ENCODE data around the gene CSNK1G2.

CSNK1G2 gene

DNA sequence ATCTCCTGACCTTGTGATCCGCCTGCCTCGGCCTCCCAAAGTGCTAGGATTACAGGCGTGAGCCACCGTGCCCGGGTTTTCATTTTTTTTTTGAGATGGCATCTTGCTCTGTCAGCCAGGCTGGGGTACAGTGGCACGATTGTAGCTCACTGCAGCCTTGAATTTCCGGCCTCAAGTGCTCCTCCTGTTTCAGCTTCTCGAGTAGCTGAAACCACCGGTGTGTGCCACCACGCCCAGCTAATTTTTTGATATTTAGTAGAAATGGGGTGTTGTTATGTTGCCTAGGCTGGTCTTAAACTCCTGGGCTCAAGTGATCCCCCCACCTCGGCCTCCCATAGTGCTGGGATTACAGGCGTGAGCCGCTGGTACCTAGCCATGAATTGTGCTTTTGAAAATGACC, 29.9 kb upstream of the CSNK1G2 start:
- no peak for TF ChIP-seq ZNF274 (IDR thresholded peaks at IDR 0.05; ENCODE audit: low read depth, low read length)
- no peak overlapping the region for H3K4me3 ChIP-seq (ENCODE audit: low read length)

DNA sequence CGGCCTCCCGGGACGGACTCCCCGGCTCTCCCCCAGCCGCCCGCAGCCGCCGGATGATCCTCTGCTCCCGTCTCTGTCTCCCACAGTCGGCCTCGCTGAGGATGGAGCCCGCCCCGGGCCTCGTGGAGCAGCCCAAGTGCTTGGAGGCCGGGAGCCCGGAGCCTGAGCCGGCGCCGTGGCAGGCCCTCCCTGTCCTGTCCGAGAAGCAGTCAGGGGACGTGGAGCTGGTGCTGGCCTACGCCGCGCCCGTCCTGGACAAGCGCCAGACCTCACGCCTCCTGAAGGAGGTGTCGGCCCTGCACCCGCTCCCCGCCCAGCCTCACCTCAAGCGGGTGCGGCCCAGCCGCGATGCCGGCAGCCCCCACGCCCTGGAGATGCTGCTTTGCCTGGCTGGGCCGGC, 29.0 kb upstream of the CSNK1G2 start:
- no peak for TF ChIP-seq ZNF274 (IDR thresholded peaks at IDR 0.05; ENCODE audit: low read depth, low read length)
- H3K4me3 ChIP-seq (ENCODE audit: low read length) = no peak overlapping the region

DNA sequence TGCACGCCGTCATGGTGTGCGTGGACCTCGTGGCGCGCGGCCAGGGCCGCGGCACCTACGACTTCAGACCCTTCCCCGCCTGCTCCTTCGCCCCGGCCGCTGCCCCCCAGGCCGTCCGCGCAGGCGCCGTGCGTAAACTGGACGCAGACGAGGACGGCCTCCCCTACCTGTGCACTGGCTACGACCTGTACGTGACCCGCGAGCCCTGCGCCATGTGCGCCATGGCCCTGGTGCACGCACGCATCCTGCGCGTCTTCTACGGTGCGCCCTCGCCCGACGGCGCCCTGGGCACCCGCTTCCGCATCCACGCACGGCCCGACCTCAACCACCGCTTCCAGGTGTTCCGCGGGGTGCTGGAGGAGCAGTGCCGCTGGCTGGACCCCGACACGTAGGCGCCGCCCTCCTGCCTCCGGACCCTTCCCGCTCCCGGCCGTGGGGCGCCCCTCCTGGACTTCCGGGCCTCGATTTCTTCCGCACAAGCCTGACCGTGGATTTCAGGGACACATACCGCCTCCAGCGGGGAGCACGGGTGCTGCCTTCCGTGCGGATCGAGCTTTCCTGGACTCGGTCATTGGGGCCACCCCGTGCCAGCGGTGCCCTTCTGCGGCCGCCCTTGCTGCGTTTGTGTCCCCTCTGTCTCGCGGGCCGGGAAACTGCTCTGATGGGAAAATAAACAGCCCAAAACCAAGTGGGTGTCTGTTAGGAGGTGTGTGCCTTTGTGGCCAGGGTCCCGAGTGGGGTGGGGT, 28.0 kb upstream of the CSNK1G2 start:
- no peak overlapping the region for H3K4me3 ChIP-seq (ENCODE audit: low read length)
- TF ChIP-seq ZNF274 (IDR thresholded peaks at IDR 0.05; ENCODE audit: low read depth, low read length) = no peak

DNA sequence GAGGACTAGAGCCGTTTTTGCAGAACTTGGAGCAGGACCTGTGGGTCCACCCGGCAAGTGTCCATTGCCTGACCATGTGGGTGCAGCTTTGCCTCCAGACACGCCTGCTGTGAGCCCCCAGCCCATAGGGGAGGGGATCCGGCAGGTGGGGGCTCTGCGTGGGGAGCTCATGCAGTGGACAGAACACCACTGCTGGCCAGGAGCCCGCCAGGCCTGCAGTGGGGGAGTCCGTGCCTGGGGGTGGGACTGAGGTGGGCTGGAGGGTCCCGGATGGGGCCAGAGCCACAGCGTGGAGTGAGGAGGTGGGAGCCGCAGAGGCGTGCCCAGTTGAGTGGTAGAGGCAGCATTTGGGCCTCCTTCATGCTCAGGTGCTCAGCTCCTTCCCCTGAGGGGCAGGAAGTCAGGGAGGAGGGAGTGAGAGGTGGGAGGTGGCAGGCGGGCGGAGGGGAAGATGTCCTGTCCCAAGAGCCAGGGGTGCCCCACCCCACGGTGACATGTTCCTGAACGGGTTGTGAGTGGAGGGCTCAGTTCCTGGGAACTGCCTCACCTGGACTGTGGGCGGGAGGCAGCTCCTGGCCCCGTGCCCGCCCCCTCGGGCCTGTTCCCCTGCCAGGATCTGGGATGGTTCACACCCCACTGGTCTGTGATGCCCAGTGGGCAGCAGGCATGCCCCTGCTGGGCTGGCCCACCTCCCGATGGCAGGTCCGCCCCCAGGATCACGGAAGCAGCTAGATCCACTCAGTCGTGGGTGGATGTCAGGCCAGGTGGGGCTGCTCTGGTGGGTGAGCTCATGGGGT, 27.0 kb upstream of the CSNK1G2 start:
- no peak overlapping the region for H3K4me3 ChIP-seq (ENCODE audit: low read length)
- no peak for TF ChIP-seq ZNF274 (IDR thresholded peaks at IDR 0.05; ENCODE audit: low read depth, low read length)

DNA sequence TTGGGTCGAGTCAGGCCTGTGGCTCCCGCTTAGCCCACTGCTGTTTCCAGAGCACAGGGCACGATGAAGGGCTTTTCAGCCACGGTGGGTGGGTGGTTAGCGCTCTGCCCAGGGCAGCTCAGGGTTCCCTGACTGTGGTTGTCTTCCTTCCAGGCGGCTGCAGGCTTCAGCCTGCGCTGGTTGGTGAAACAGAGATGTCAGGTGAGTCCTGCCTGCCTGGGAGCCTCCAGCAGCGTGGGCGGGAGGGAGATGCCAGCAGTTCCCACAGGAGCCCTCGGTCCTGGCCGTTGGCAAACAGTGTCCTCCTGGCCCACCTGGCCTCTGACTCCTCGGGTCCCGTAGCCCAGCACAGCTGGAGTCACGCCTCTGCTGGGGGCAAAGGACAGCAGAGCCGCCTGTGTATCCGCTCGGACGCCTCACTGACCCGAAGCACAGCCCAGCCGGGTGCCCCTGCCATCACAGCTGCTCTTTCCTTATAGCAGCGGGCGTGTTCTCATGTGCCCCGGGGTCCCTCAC, 26.1 kb upstream of the CSNK1G2 start:
- no peak for TF ChIP-seq ZNF274 (IDR thresholded peaks at IDR 0.05; ENCODE audit: low read depth, low read length)

DNA sequence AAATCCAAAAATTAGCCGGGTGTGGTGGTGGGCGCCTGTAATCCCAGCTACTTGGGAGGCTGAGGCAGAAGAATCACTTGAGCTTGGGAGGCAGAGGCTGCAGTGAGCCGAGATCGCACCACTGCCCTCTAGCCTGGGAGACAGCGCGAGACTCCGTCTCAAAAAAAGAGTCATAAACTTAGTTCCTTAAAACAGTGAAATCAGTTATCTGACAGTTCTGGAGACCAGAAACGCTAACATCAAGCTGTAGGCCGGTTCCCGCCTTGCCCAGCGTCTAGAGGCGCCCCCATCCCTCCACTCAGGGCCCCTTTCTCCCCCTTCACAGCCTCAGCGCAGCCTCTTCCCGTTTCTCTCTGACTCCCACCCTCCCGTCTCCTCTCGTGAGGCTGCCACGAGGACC, 23.8 kb upstream of the CSNK1G2 start:
- no peak for TF ChIP-seq ZNF274 (IDR thresholded peaks at IDR 0.05; ENCODE audit: low read depth, low read length)

More for the DNA sequence above, 26.1 kb upstream of the CSNK1G2 start:
- no peak overlapping the region for H3K4me3 ChIP-seq (ENCODE audit: low read length)

DNA sequence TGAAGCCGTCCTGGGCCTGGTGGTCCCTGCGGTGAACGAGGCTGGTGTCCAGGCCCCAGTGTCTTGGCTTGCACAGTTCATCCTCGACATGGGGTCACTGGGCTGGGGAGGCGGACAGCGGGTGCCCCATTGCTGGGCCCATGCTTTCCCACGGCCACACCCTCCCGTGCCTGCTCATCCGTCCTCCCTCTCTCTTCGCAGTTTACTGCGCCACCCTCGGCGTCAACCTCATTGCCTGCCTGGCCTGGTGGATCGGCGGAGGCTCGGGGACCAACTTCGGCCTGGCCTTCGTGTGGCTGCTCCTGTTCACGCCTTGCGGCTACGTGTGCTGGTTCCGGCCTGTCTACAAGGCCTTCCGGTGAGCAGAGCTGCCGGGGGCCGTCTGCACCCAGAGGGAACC, 23.0 kb upstream of the CSNK1G2 start:
- no peak for TF ChIP-seq ZNF274 (IDR thresholded peaks at IDR 0.05; ENCODE audit: low read depth, low read length)

More for the DNA sequence above, 23.8 kb upstream of the CSNK1G2 start:
- H3K4me3 ChIP-seq (ENCODE audit: low read length) = no peak overlapping the region

DNA sequence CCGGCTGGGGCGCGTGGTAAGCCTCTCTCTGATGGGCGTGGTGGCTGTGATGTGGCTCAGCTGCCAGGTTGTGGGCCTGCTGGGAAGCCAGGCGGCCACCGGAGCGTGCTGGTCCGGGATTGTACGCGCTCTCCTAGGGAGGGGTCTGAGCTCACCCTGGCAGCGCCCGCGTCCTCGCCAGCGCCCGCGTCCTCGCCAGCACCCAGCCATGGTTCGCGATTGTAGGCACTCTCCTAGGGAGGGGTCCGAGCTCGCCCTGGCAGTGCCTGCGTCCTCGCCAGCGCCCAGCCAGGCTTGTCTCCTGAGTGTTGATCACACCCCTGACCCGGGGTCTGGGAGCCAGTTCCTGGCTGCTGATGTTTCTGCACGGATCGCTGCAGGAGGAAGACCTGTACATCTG, 22.0 kb upstream of the CSNK1G2 start:
- no peak for TF ChIP-seq ZNF274 (IDR thresholded peaks at IDR 0.05; ENCODE audit: low read depth, low read length)
- H3K4me3 ChIP-seq (ENCODE audit: low read length) = no peak overlapping the region

More for the DNA sequence above, 23.0 kb upstream of the CSNK1G2 start:
- no peak overlapping the region for H3K4me3 ChIP-seq (ENCODE audit: low read length)

DNA sequence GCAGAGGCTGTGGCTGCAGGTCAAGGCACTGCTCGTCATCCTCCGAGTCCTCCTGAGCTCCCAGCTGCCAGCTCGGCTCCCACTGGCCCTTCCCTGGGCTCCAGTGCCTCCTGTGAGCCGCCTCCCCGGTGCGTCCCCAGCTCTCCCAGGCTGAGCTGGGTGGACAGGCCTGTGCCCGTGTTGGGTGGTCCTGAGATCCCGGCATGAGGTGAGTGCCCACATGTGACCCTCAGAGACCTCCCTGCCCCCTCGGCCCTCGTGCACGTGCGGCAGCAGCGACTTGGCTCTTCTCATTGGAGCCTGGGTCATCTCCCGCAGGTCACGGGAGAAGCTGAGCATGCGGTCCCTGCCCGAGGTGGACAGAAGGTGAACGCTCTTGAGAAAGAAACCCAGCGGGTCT, 20.3 kb upstream of the CSNK1G2 start:
- no peak overlapping the region for H3K4me3 ChIP-seq (ENCODE audit: low read length)
- no peak for TF ChIP-seq ZNF274 (IDR thresholded peaks at IDR 0.05; ENCODE audit: low read depth, low read length)

DNA sequence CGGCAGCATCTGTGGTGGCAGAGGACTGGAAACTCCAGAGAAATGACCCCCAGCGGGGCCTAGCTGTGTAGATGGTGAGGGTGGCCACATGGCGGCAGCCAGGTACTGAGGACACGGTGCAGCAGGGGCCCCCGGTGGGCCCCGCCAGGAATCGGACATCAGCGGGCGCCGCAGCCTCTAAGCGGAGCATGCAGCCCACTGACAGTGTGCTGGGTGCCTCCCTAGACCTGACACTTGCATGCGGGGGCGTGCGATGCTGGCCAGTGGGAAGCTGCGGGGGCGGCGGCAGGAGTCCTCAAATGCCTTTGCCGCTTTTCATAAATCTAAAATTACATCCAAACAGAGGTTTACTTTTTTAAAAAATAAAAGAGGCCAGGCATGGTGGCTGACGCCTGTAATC, 19.6 kb upstream of the CSNK1G2 start:
- H3K4me3 ChIP-seq (ENCODE audit: low read length) = no peak overlapping the region
- TF ChIP-seq ZNF274 (IDR thresholded peaks at IDR 0.05; ENCODE audit: low read depth, low read length) = no peak

DNA sequence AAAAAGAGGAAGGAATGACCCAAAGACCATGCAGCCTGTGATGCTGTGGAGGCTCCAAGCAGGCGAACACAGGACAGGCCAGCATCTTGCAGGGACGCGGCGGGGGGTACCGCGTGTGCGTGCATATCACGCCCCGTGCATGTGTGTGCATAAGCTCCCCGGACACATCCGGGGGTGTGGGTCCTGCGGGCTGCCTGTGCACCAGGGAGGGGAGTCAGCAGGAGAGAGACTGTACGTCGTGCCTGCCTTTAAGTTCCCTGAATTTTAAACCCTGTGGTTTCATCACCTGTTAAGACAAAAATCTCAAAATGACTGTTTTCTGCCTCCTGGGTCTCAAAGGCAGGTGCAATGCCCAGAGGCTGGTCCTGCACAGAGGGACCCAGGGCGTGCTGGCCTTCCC, 19.1 kb upstream of the CSNK1G2 start:
- no peak for TF ChIP-seq ZNF274 (IDR thresholded peaks at IDR 0.05; ENCODE audit: low read depth, low read length)
- H3K4me3 ChIP-seq (ENCODE audit: low read length) = no peak overlapping the region

DNA sequence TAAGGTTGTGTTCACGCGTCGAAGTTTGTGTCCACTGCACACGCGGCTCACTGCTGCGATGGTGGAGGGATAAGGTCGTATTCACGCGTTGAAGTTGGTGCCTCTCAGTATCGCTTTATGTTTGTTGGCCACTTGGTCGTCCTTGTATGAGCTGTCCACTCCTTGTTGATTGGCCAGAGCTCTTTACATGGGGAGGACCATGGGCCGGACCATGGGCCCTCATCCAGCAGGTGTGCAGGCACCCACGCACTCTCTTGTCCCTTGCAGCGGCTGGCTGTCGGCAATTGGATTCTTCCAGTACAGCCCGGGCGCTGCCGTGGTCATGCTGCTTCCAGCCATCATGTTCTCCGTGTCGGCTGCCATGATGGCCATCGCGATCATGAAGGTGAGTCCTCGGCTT, 18.2 kb upstream of the CSNK1G2 start:
- no peak overlapping the region for H3K4me3 ChIP-seq (ENCODE audit: low read length)
- TF ChIP-seq ZNF274 (IDR thresholded peaks at IDR 0.05; ENCODE audit: low read depth, low read length) = no peak

DNA sequence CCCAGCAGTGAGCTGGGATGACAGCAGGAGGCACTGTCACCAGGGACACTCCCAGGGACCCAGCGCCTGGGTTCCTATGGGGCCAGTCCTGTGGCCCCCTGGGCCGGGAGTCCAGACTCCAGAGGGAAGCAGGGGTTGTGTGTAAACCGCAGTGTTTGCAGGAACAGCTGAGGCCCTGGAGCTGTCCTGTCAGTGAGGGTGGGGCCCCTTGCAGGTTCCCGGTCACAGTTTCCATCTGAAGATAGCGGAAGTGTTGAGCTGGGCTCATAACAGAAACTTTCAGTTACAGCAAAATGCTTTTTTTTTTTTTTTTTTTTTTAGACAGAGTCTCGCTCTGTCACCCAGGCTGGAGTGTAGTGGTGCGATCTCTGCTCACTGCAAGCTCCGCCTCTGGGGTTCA, 17.7 kb upstream of the CSNK1G2 start:
- no peak for TF ChIP-seq ZNF274 (IDR thresholded peaks at IDR 0.05; ENCODE audit: low read depth, low read length)
- H3K4me3 ChIP-seq (ENCODE audit: low read length) = no peak overlapping the region

DNA sequence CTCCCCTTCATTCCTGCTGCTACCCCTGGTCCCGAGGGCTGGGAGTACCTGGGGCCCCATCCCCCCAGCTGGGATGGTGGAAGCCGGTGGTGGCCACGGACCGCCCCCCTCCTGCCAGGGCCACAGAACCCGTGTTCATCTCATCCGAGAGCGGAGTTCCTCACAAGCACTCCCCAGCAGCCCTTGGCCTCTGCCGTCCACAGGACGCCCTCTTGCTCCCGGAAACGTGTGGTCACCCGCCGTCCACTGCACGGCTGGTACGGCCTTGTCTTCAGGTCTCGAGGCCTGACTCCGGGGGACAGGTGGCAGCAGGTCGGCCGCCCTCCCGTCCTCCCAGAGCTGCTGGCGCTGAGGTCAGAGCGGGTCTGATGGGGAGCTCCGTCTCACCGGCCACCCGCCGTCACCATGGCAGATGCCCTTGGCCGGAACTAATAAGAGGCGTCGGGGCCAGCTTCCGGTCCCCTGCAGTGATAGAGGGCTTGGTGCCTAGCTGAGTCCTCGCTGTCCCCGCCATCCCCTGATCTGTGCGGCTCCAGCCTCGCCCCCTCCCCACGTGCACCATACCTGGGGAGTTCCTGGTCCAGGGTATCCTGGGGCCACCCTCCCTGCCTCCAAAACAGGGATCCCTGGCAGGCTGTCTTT, 16.5 kb upstream of the CSNK1G2 start:
- no peak for TF ChIP-seq ZNF274 (IDR thresholded peaks at IDR 0.05; ENCODE audit: low read depth, low read length)
- H3K4me3 ChIP-seq (ENCODE audit: low read length) = no peak overlapping the region
